Measurements from ENCODE around the gene FUT9. TPM values are rescaled to one million over a fixed set of nuclear protein-coding genes. Genes with fewer than 3 reads are reported as not detected.

FUT9 gene
- polyA plus RNA-seq, 3 donors = not detected

DNA sequence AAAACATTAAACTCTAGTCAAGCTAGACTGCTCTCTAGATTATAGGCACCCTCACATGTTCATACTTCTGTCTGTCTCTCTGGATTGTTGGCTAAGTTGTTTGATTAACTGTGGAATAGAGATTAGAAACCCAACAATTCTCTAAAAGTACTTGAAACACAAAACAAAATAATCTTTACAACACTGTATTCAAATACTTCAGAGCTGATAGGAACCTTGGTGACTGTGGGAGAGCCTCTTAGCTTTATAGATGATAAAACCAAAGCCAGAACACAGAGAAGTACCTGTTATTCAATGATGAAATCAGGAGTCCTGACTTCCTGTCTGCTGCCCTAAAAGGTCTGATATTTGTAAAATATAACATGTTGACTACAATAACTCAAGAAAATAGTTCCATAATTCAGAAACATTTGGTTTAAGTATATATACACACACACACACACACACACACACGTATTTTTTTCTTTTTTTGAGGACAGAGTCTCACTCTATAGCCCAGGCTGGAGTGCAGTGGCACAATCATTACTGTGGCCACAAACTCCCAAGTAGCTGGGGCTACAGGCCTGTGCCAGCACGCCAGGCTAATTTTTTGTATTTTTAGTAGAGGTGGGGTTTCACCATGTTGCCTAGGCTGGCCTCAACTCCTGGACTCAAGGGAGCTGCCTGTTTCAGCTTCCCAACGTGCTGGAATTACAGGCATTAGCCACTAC lies 222.0 kb downstream of the FUT9 start:
- no peaks in the 10 kb centered on the region for H3K36me3 Mint-ChIP-seq
- Histone ChIP-seq H3K36me3 (replicated peaks in 1 of 2; ENCODE audit: control insufficient read depth in 1 of 2, insufficient read depth in 2 of 2, low read length in 2 of 2) (no peaks in the 10 kb centered on the region), H4K20me1 (ENCODE audit: insufficient read depth, low read length) (no peaks in the 10 kb centered on the region), H2AFZ (ENCODE audit: insufficient read depth, low read depth, low read length, poor library complexity, severe bottlenecking) (no peak overlapping the region), H3K79me2 (ENCODE audit: insufficient read depth, low read length) (no peaks in the 10 kb centered on the region), H3K27me3 (ENCODE audit: control insufficient read depth in 2 of 2, insufficient read depth in 2 of 2, low read length in 2 of 2) (no peaks in the 10 kb centered on the region), H3K9me3 (replicated peaks in 1 of 2; ENCODE audit: control insufficient read depth in 1 of 2, insufficient read depth in 1 of 2, low read length in 2 of 2) (peaks cover 0 to under 1% of the 10 kb centered on the region in 2 donors), H3K4me2 (replicated peaks; ENCODE audit: extremely low read depth, low read length, poor library complexity, severe bottlenecking) (no peak overlapping the region), H3K9ac (ENCODE audit: insufficient read depth, low read length, poor library complexity, severe bottlenecking) (no peak overlapping the region), H3K4me3 (replicated peaks in 1 of 3; ENCODE audit: low read depth in 2 of 3, low read length in 3 of 3) (no peak overlapping the region), H3K27ac (ENCODE audit: low read depth in 1 of 2, low read length in 2 of 2) (no peak overlapping the region), H3K4me1 (ENCODE audit: control insufficient read depth in 1 of 2, insufficient read depth in 2 of 2, low read length in 2 of 2) (no peaks in the 10 kb centered on the region)
- peaks cover 0 to 7% (median 0%) of the 10 kb centered on the region in 7 donors for H3K9me3 Mint-ChIP-seq
- intact Hi-C loops (cut with micrococcal nuclease) = no loop called here
- TF ChIP-seq, protein P1, sequence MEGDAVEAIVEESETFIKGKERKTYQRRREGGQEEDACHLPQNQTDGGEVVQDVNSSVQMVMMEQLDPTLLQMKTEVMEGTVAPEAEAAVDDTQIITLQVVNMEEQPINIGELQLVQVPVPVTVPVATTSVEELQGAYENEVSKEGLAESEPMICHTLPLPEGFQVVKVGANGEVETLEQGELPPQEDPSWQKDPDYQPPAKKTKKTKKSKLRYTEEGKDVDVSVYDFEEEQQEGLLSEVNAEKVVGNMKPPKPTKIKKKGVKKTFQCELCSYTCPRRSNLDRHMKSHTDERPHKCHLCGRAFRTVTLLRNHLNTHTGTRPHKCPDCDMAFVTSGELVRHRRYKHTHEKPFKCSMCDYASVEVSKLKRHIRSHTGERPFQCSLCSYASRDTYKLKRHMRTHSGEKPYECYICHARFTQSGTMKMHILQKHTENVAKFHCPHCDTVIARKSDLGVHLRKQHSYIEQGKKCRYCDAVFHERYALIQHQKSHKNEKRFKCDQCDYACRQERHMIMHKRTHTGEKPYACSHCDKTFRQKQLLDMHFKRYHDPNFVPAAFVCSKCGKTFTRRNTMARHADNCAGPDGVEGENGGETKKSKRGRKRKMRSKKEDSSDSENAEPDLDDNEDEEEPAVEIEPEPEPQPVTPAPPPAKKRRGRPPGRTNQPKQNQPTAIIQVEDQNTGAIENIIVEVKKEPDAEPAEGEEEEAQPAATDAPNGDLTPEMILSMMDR (IDR thresholded peaks at IDR 0.05) = no peak
- DNase-seq = no peak
- WGBS (ENCODE audit: insufficient coverage) = no CpG with 5 or more reads among the region's 3 CpGs
- H3K4me3 Mint-ChIP-seq = no peak overlapping the region
- no peak overlapping the region for H3K27ac Mint-ChIP-seq
- no peaks in the 10 kb centered on the region for H3K27me3 Mint-ChIP-seq (ENCODE audit: low read depth in 3 of 3)
- H3K4me1 Mint-ChIP-seq = no peaks in the 10 kb centered on the region

DNA sequence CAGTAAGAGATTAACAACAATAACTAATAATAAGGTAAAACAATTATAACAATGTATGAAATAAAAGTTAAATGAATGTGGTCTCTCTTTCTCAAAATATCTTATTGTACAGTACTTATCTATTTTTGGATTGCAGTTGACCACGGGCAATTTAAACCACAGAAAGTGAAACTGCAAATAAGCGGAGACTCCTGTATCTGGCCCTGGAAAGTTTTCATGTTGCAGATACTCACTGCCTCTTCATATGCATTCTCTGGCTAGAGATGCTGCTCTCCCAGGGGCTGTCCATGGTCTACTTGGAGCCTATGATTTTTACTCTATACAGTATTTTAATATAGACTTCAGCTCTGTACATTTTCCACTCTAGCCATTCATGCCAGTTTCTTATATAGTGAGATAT lies 230.8 kb downstream of the FUT9 start:
- H3K4me1 ChIP-seq (ENCODE audit: control insufficient read depth in 1 of 2, insufficient read depth in 2 of 2, low read length in 2 of 2) = no peaks in the 10 kb centered on the region
- intact Hi-C loops (cut with micrococcal nuclease) = no loop called here
- Mint-ChIP-seq H3K36me3 (no peaks in the 10 kb centered on the region), H3K4me1 (no peaks in the 10 kb centered on the region), H3K4me3 (no peak overlapping the region), H3K9me3 (peaks cover 0 to 6% (median 0%) of the 10 kb centered on the region in 7 donors), H3K27ac (no peak overlapping the region), H3K27me3 (ENCODE audit: low read depth in 3 of 3) (no peaks in the 10 kb centered on the region)
- H3K9ac ChIP-seq (ENCODE audit: insufficient read depth, low read length, poor library complexity, severe bottlenecking) = no peak overlapping the region
- peaks cover 0 to 4% of the 10 kb centered on the region in 2 donors for H3K9me3 ChIP-seq (replicated peaks in 1 of 2; ENCODE audit: control insufficient read depth in 1 of 2, insufficient read depth in 1 of 2, low read length in 2 of 2)
- DNase-seq = no peak
- H2AFZ ChIP-seq (ENCODE audit: insufficient read depth, low read depth, low read length, poor library complexity, severe bottlenecking) = no peak overlapping the region
- no peaks in the 10 kb centered on the region for H3K79me2 ChIP-seq (ENCODE audit: insufficient read depth, low read length)
- H3K36me3 ChIP-seq (replicated peaks in 1 of 2; ENCODE audit: control insufficient read depth in 1 of 2, insufficient read depth in 2 of 2, low read length in 2 of 2) = no peaks in the 10 kb centered on the region
- H3K27me3 ChIP-seq (ENCODE audit: control insufficient read depth in 2 of 2, insufficient read depth in 2 of 2, low read length in 2 of 2) = no peaks in the 10 kb centered on the region
- no peak overlapping the region for H3K27ac ChIP-seq (ENCODE audit: low read depth in 1 of 2, low read length in 2 of 2)
- 42% methylated on average over 2 of the region's 2 CpGs for WGBS (ENCODE audit: insufficient coverage)
- H3K4me3 ChIP-seq (replicated peaks in 1 of 3; ENCODE audit: low read depth in 2 of 3, low read length in 3 of 3) = no peak overlapping the region
- no peaks in the 10 kb centered on the region for H4K20me1 ChIP-seq (ENCODE audit: insufficient read depth, low read length)
- H3K4me2 ChIP-seq (replicated peaks; ENCODE audit: extremely low read depth, low read length, poor library complexity, severe bottlenecking) = no peak overlapping the region
- TF ChIP-seq, protein P1 (IDR thresholded peaks at IDR 0.05) = no peak

Data from CD14-positive monocyte (primary cell).